ENCODE data around the gene SGTA.

SGTA gene

GRCh38 chr19:2782936-2783780, at the start of gene SGTA:
TSS of gene SGTA (minus strand) at chr19:2783273. CDS start at chr19:2769068, 14,205 bp downstream.
- peak; percentile 98 for DNase-seq (ENCODE audit: low spot score)

DNA sequence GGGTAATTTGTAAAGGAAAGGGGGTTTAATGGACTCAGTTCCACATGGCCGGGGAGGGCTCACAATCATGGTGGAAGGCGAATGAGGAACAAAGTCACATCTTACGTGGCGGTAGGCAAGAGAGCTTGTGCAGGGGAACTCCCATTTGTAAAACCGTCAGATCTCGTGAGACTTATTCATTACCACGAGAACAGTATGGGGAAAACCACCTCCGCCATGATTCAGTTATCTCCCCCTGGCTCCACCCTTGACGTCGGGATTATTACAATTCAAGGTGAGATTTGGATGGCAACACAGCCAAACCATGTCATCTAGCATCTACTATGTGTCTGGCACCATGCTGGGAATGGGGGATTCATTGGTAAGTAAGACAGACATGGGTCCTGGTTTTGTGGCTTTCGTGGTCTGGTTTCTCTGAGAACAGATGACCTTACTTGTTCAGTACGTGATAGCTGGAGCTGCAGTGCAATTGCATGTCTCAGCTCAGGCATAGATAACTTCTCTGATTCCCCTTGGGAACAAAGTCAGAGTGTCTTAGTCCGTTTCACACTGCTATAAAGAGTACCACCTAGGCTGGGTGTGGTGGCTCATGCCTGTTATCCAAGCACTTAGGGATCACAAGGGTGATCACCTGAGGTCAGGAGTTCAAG, 44.9 kb upstream of the SGTA start:
- DNase-seq (ENCODE audit: low spot score) = no peak

- DNase-seq (ENCODE audit: low spot score) = no peak
Observed at GRCh38 chr19:2827022-2827421, 43.9 kb upstream of the SGTA start.

DNA sequence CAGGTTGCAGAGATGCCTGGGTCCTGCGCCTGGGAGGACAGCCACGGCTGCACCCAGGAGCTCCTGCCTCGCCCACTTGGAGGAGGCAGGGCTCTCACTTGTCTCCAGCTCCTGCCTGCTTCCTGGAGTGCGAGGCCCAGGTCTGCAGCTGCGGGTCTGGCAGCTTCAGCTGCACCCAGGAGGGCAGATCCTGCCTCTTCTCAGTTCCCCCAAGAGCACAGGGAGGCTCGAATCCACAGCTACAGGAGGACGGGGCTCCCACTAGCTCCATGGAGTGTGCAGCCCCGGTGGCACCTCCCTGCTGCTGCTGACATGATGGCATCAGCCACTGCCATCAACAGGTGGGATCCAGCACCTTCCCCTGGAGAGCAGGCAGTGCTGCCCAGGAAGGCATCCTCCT, 41.1 kb upstream of the SGTA start:
- DNase-seq (ENCODE audit: low spot score) = no peak

GRCh38 chr19:2823646-2824045, 40.6 kb upstream of the SGTA start:
- DNase-seq (ENCODE audit: low spot score) = no peak

DNA sequence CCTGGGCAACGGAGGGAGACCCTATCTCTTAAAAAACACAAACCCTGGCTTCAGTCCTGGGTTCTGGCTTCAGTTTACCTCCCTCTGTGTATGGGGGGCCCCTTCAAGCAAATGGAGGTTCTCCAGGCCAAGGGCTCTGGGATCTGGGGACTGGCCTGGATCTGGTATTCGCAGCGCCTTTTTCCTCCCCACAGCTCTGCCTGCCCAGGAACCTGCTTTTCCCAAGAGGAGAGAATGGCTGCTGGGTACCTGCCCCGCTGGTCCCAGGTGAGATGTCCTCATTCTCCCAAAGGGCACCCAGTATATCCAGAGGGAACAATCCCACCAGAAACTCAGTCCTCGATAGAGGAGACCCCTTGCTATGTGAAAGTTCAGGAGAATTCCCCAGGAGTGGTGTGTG, 39.8 kb upstream of the SGTA start:
- no peak for DNase-seq (ENCODE audit: low spot score)

DNA sequence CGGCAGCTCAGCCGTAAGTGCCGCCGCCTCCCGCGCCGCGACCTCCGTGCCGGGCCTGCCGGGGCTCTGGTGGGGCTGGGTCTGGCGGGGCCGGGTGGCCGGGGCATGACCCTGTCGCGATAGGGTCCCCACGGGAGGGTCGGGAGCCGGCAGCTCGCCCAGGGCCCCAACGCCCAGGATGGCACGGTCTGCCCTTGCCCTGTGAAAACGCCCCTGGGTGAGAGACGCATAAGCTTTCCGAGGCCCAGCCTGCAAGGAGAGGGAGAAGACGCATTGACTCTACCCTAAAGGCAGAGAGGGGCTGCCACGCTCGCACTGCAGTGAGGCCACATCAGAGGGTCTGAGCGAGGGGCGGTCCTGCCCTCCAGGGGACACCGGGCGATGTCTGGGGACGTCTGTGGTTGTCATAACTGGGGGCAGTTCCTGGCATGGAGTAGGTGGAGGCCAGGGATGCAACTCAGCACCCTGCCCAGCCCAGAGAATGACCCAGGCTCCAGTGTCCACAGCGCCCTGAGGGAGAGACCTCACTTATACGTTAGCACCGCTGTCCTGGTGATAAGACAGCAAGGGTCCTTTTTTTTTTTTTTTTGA, 37.1 kb upstream of the SGTA start:
- DNase-seq (ENCODE audit: low spot score) = no peak

DNA sequence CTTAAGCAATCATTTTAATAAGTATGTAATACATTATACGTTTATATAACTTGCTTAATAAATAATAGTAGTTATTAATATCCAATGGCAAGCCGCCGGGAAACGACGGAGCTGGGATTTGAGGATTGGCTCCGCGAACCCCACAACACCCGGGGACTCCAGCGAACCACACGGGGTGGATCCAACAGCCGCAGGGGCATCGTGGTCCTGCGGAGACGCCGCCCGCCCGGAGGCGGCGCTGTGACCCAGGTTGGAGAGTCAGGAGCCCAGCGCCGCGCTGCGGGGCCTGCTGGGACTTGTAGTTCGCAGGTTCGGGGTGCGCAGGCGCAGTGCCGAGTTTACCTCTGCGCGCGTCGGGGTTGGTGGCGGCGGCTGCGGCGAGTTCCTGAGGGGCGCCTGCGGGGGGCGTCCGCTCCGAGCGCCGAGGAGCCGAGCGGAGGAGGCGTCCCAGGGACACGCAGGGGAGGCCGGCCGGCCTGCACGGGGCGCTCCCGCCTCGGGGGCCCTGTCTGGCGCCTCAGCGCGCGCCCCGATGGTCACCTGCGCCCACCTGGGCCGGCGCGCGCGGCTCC, 36.6 kb upstream of the SGTA start, which contains the start of gene ZNF554:
Gene ZNF554, plus strand, starts transcription at position 329 of the 572 bp plus-strand sequence. Its CDS starts 204 bp downstream, at position 533.
- DNase-seq (ENCODE audit: low spot score) = peak; percentile 99

- DNase-seq (ENCODE audit: low spot score) = peak; percentile 74
Observed at GRCh38 chr19:2817237-2817829, 34.3 kb upstream of the SGTA start.

- DNase-seq (ENCODE audit: low spot score) = no peak
Observed at GRCh38 chr19:2816641-2817040, 33.6 kb upstream of the SGTA start.

DNA sequence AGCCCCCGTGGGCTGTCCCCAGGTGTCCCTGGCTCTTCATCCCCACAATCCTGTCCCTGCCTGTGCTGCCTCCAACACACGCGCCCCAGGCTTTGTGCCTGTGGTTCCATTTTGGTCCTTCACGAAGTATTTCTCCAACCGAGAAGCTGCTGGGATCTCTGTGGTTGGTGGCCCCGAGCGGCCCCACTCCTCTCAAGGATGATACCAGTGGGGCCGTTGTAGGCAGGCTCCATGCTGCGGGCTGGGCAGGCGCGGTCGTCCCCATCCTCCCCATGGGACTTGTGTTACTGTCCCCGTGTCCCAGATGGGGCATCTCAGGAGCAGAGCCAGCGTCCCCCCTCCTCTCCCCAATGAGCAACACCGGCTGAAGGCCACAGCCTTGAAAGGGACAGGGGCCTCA, 32.9 kb upstream of the SGTA start:
- DNase-seq (ENCODE audit: low spot score) = no peak

DNA sequence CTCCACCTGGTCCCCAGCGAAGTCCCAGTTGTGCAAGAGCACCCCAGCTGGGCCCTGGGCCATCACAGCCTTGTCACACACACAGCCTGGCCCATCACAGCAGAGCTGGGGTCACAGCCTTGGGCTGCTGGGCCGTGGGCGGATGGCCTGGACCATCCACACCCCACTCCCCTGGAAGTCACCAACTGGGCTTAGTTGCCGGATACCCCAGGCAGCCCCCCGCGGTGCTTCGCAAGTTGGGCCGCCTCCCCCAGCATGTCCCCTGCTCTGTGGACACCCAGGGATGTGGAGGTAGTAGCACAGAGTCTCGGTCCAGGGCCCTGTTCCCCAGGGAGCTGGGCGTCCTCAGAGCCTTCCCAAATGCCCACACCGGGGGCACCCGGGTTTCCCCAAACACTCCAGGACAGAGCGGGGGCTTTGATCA, 32.1 kb upstream of the SGTA start:
- no peak for DNase-seq (ENCODE audit: low spot score)

GRCh38 chr19:2814426-2814825, 31.4 kb upstream of the SGTA start:
- DNase-seq (ENCODE audit: low spot score) = no peak

DNA sequence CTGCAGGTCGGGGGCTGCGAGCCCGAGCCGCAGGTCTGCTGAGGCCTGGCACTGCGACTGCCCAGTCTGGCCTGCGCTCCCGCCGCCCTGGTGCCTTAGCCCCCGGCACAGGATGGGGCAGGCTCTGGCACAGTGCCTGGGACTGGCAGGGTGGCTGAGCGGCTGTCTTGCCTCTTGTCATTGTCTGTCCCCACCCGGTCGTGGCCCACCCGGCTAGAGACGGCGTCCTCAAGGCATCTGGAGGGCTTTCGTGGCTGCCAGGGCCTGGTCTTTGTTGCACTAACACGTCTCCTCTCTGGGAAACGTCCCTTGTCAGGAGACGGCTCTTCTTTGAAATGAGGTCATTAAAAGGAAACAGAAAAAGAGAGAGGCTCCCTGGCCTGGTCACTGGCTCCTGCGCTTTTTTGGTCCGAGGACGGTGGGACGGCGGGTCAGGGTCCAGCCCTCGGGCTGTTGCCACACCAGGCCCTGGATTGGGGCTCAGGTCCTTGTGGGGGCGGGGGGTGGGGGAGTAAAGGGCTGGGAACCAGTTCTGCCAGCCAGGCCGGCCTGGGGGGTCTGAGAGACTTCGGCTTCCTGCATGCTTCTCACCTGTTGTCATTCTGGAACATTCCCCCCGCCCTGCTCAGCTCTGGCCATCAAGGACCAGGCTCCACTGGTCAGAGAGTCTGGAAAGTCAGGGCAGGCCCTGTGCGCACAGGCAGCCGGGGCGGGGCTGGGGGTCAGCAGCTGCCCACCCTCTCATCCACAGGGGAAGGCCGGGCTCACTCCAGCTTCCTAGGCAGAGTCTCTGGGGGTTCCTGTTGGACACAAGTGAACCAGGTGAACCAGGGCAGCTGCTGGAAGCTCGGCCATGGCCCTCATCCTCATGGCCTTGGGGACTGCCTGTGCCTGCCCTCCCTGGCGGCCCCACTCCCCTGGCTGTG, 30.4 kb upstream of the SGTA start:
- no peak for DNase-seq (ENCODE audit: low spot score)

- no peak for DNase-seq (ENCODE audit: low spot score)
Observed at GRCh38 chr19:2812414-2813234, 29.6 kb upstream of the SGTA start.

DNA sequence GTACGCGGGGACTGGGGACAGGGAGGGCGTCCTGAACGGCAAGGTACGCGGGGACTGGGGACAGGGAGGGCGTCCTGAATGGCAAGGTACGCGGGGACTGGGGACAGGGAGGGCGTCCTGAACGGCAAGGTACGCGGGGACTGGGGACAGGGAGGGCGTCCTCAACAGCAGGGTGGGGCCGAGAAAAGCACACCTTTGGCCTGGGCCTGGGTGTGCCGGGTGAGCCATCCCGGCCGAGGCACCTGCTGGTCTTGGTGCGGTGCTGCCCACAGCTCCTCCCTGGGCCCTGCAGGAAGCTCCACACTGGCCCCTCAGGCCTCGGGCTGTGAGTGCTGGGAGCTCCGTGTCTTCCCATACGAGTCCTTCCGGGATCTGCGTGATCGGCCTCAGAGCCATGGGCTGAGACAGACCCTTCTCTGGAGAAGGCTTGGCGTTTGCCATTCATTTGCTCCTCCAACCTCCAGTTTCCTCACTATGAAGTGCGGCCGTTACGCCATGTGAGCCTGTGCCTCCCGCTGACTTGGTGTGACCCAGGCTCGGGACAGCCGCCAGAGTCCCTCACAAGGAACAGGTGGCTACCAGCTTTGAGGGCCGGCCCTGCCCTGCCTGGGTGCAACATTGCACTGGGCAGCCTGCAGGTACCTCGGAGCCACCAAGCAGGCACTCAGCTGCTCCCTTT, 28.8 kb upstream of the SGTA start:
- no peak for DNase-seq (ENCODE audit: low spot score)

- DNase-seq (ENCODE audit: low spot score) = no peak
Observed at GRCh38 chr19:2811221-2811722, 28.2 kb upstream of the SGTA start.

DNA sequence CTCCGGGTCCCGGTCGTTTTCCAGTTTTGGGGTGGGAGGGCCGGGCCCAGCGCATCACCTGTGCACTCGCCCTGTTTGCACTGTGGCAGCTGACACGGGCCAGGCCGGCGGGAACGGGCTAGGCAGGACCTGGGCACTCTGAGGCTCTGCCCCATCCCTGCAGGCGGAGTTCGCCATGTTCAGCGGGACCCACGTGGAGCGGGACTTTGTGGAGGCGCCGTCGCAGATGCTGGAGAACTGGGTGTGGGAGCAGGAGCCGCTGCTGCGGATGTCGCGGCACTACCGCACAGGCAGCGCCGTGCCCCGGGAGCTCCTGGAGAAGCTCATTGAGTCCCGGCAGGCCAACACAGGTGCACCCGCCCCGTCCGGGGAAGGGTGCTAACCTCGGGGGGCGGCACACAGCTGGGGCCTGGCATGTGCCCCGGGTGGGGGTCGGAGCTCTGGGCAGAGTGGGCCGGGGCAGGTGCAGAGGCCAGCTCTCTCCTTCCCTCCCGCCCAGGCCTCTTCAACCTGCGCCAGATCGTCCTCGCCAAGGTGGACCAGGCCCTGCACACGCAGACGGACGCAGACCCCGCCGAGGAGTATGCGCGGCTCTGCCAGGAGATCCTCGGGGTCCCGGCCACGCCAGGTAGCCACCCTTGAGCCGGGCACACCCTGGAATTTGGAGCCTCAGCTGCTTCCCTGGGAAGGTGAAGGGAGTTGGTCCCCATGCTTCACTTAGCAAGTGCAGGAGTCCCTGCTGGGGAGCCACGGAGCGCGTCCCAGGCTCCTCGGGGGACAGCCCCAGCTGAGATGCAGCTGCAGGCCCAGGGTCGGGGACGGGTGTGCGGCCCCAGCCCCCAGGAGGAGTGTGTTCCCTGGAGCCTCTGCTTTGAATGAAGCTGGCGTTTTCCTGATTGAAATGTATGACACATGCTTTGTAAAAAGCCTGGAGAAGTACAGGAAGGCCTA, 27.3 kb upstream of the SGTA start:
- DNase-seq (ENCODE audit: low spot score) = no peak
